ENCODE data around the gene PRTG.

The PRTG gene

DNA sequence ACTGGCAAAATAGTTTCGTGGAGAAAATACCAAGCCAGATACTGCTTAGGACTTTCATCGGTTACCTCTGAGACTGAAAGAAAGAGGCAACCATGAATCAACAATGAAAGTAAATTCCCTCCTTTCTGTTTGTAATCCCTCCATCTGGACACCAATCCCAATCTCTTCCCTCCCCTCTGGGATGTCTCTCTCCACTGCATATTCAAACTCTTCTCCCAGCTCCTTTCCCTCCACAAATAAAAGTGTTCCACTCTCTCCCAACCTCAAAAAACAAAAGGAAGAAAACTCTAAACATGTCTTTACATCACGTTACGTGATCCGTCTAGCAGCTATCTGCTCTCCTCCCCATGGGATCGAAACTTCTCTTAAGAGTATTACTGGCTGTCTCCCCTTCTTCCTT lies 55.2 kb downstream of the PRTG start:
- no peak for DNase-seq (ENCODE audit: low read depth)
- no peak overlapping the region for H3K4me3 ChIP-seq (ENCODE audit: control insufficient read depth, low read depth, low read length)
- TF ChIP-seq, protein P1, sequence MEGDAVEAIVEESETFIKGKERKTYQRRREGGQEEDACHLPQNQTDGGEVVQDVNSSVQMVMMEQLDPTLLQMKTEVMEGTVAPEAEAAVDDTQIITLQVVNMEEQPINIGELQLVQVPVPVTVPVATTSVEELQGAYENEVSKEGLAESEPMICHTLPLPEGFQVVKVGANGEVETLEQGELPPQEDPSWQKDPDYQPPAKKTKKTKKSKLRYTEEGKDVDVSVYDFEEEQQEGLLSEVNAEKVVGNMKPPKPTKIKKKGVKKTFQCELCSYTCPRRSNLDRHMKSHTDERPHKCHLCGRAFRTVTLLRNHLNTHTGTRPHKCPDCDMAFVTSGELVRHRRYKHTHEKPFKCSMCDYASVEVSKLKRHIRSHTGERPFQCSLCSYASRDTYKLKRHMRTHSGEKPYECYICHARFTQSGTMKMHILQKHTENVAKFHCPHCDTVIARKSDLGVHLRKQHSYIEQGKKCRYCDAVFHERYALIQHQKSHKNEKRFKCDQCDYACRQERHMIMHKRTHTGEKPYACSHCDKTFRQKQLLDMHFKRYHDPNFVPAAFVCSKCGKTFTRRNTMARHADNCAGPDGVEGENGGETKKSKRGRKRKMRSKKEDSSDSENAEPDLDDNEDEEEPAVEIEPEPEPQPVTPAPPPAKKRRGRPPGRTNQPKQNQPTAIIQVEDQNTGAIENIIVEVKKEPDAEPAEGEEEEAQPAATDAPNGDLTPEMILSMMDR (IDR thresholded peaks at IDR 0.05; ENCODE audit: control insufficient read depth, insufficient read depth, low read depth, low read length, missing control alignments) = no peak

DNA sequence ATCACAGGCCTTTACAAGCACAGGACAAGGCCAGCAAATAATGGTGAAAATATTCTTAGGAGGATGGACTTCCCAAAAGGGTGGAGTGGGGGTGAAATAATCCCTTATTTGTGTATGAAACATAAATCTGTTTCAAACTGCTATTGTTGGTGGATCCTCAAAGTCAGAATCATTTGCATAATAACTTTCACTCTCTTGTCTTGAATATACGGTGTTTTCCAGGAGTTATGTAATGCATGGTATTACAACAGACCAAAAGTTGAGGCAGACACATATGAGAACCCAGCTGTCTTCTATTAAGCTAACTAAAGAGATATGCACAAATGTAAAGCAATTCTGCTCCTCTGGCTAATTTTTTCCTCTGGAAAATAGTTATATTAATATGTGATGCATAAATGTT lies 57.7 kb downstream of the PRTG start:
- TF ChIP-seq, protein P1 (IDR thresholded peaks at IDR 0.05; ENCODE audit: control insufficient read depth, insufficient read depth, low read depth, low read length, missing control alignments) = no peak
- DNase-seq (ENCODE audit: low read depth) = peak; percentile 18
- no peak overlapping the region for H3K4me3 ChIP-seq (ENCODE audit: control insufficient read depth, low read depth, low read length)

DNA sequence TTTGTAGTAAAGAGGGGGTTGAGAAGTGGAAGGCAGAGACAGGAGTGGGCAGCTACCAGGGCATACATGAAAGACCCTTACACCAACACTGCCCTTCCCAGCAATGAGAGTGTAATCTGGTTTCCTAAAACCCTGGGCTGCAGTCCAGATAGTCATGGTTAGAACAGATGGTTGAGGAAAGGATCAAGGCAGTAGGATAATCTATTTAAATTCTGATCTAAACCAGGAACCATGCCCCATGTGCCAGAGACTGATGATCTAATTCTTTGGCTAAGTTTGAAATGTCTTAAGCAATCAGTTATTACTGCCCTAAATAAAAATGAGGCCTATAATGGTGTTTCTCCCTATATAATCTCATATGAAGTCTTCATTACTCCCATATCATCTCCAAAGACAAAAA lies 59.6 kb downstream of the PRTG start:
- DNase-seq (ENCODE audit: low read depth) = peak; percentile 14
- H3K4me3 ChIP-seq (ENCODE audit: control insufficient read depth, low read depth, low read length) = no peak overlapping the region
- TF ChIP-seq, protein P1 (IDR thresholded peaks at IDR 0.05; ENCODE audit: control insufficient read depth, insufficient read depth, low read depth, low read length, missing control alignments) = no peak

DNA sequence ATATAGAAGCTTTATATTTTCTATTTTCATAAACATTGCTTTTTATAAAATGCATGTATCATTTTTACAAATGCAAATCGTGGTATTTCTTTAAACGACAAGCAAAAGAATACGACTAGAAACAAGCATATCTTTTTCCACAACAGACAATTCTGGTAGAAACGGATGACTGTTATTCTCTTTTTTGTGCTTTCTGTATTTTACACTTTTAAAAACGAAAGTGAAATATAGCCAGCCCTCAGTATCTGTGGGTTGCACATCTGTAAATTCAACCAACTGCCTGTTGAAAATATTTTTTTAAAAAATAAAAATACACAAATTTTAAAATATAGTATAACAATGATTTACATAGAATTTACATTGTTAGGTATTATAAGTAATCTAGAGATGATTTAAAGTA lies 61.3 kb downstream of the PRTG start:
- DNase-seq (ENCODE audit: low read depth) = no peak
- H3K4me3 ChIP-seq (ENCODE audit: control insufficient read depth, low read depth, low read length) = no peak overlapping the region
- TF ChIP-seq, protein P1 (IDR thresholded peaks at IDR 0.05; ENCODE audit: control insufficient read depth, insufficient read depth, low read depth, low read length, missing control alignments) = no peak

DNA sequence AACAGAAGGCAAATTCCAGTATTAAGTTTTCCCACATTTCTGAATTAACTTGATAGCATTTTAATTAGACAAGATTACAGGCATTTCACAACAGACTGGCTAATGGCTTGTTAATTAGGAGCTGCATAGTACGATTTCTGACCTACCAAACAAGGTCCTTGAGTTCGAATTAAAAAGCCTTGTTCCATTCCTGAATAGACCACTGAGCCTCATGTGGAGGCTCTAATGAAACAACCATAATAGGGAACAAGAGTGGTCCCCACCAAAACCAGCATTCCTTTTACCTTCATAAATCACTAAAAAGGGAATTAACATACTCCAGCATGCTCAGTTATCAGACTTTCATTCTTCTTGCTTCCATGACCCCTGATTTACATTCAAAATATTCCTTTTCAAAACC lies 66.4 kb downstream of the PRTG start:
- DNase-seq (ENCODE audit: low read depth) = no peak
- TF ChIP-seq, protein P1 (IDR thresholded peaks at IDR 0.05; ENCODE audit: control insufficient read depth, insufficient read depth, low read depth, low read length, missing control alignments) = no peak
- H3K4me3 ChIP-seq (ENCODE audit: control insufficient read depth, low read depth, low read length) = no peak overlapping the region

DNA sequence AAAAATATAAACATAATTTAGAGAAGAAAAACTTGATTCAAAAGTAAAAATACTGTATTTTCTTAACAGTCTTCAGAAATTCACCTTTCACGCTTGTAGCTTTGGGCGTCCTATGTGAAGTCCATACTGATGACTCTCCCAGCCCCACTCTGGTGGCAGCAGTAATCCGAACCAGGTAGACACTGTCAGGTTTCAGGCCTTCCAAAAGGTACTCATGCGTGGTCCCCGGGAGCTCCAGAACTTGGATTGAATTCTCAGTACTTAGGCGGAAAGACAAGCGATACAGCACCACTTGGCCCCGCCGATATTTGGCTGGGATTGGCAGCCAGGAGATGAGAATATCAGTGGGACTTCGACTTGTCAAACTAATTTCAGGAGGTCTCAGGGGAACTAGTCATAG lies 69.7 kb downstream of the PRTG start:
- TF ChIP-seq, protein P1 (IDR thresholded peaks at IDR 0.05; ENCODE audit: control insufficient read depth, insufficient read depth, low read depth, low read length, missing control alignments) = no peak
- H3K4me3 ChIP-seq (ENCODE audit: control insufficient read depth, low read depth, low read length) = no peak overlapping the region
- DNase-seq (ENCODE audit: low read depth) = no peak

DNA sequence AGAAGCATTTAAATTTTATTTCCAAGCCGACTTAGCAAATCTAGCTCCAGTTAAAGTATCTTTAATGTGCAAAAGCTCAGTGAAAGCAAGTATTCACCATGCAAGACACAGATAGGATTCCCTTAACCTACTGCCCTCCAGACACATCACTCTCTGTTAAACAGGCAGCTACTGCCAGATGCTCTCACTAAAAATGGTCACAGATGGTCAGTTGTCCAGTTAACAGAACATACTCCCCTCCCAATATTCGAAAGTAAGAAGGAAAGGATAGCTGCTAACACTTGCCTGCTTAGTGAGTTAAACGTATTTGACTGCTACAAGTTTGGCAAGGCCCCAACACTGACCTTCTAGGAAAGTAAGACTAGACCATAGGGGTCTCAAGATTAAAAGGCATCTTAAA lies 73.7 kb downstream of the PRTG start:
- TF ChIP-seq, protein P1 (IDR thresholded peaks at IDR 0.05; ENCODE audit: control insufficient read depth, insufficient read depth, low read depth, low read length, missing control alignments) = no peak
- DNase-seq (ENCODE audit: low read depth) = no peak
- no peak overlapping the region for H3K4me3 ChIP-seq (ENCODE audit: control insufficient read depth, low read depth, low read length)

Data from AG09309 (cell line).